NT2/D1 (cell line): ENCODE data around the gene POU5F1.

Experiments used
- SUZ12 ChIP-seq: IDR thresholded peaks from 2 replicates; pipeline ENCODE4 v1.6.1; 2011; ENCODE audit not compliant: insufficient read length, insufficient read depth; ENCODE audit errors: extremely low read depth
- YY1 ChIP-seq: IDR thresholded peaks from 2 replicates; pipeline ENCODE4 v1.6.1; 2011; ENCODE audit not compliant: insufficient read length, insufficient read depth
- ZNF274 ChIP-seq: IDR thresholded peaks from 2 replicates; pipeline ENCODE4 v1.6.1; 2011; ENCODE audit warnings: mild to moderate bottlenecking, low read depth, low read length

- TF ChIP-seq YY1 (no peak), SUZ12 (no peak), ZNF274 (no peak)
Measured at GRCh38 chr6:31209137-31209536, 38.7 kb upstream of the POU5F1 start.
